Loucy (cell line): ENCODE results near the gene XG.
"Not testable (repeated sequence)": the region's sequence is repeated elsewhere in the genome, so short reads cannot be mapped to it uniquely, and the experiment has no call there.

Experiments
- CTCF ChIP-seq: fragments of 200-600 bp; sonication (generic); conservative IDR thresholded peaks from 2 replicates; pipeline ENCODE4 v1.5.1; 2014; ENCODE audit warnings: mild to moderate bottlenecking, antibody characterized with exemption, low read length
- EZH2phosphoT487 ChIP-seq: fragments of 200-600 bp; IDR thresholded peaks from 2 replicates; pipeline ENCODE4 v1.6.1; 2018; ENCODE audit warnings: antibody characterized with exemption, mild to moderate bottlenecking, moderate library complexity, borderline replicate concordance

GRCh38 chrX:2804858-2805257, 53.0 kb downstream of the XG start:
- not testable (repeated sequence) for TF ChIP-seq CTCF, EZH2phosphoT487
